Measurements from ENCODE around the gene NUPR1. TPM values are rescaled to one million over a fixed set of nuclear protein-coding genes. Genes with fewer than 3 reads are reported as not detected.

The NUPR1 gene
- total and polyA plus RNA-seq, 2 of the 13 experiments (the other 11 are each of a cell fraction or from before 2014, with no cell fraction given): 18.0 to 25.6 TPM

DNA sequence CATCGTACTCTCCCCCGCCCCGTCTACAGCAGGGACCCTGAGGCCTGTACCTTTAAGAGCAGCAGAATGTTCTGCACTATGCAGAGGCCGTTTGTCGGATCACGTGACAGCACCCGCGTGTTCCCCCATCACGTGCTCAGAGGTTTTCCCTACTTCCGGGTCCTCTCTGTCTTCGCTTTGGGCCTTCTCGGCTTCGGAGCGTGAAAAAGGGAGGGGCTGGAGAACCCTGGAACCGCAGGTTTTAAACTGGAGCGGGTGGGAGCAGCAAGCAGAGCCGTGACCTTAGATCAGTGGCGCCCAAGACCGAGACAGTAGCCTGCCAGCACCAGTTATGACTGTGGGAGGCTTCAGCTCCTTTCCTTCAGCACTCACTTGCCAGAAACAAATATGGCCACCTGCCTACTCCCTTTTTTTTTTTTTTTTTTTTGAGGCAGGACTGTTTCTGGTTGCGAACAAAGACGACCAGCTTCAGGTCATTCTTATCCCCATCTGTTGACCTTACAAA is 46.8 kb downstream of the NUPR1 start, which contains the start of gene CLN3 (continued):
- TF ChIP-seq, protein P1, sequence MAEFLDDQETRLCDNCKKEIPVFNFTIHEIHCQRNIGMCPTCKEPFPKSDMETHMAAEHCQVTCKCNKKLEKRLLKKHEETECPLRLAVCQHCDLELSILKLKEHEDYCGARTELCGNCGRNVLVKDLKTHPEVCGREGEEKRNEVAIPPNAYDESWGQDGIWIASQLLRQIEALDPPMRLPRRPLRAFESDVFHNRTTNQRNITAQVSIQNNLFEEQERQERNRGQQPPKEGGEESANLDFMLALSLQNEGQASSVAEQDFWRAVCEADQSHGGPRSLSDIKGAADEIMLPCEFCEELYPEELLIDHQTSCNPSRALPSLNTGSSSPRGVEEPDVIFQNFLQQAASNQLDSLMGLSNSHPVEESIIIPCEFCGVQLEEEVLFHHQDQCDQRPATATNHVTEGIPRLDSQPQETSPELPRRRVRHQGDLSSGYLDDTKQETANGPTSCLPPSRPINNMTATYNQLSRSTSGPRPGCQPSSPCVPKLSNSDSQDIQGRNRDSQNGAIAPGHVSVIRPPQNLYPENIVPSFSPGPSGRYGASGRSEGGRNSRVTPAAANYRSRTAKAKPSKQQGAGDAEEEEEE (CRISPR knock-in tag; IDR thresholded peaks at IDR 0.05; ENCODE audit: borderline replicate concordance): no peak
- TF ChIP-seq, protein P2, sequence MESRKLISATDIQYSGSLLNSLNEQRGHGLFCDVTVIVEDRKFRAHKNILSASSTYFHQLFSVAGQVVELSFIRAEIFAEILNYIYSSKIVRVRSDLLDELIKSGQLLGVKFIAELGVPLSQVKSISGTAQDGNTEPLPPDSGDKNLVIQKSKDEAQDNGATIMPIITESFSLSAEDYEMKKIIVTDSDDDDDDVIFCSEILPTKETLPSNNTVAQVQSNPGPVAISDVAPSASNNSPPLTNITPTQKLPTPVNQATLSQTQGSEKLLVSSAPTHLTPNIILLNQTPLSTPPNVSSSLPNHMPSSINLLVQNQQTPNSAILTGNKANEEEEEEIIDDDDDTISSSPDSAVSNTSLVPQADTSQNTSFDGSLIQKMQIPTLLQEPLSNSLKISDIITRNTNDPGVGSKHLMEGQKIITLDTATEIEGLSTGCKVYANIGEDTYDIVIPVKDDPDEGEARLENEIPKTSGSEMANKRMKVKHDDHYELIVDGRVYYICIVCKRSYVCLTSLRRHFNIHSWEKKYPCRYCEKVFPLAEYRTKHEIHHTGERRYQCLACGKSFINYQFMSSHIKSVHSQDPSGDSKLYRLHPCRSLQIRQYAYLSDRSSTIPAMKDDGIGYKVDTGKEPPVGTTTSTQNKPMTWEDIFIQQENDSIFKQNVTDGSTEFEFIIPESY (CRISPR knock-in tag; IDR thresholded peaks at IDR 0.05): no peak
- TF ChIP-seq, protein P3, sequence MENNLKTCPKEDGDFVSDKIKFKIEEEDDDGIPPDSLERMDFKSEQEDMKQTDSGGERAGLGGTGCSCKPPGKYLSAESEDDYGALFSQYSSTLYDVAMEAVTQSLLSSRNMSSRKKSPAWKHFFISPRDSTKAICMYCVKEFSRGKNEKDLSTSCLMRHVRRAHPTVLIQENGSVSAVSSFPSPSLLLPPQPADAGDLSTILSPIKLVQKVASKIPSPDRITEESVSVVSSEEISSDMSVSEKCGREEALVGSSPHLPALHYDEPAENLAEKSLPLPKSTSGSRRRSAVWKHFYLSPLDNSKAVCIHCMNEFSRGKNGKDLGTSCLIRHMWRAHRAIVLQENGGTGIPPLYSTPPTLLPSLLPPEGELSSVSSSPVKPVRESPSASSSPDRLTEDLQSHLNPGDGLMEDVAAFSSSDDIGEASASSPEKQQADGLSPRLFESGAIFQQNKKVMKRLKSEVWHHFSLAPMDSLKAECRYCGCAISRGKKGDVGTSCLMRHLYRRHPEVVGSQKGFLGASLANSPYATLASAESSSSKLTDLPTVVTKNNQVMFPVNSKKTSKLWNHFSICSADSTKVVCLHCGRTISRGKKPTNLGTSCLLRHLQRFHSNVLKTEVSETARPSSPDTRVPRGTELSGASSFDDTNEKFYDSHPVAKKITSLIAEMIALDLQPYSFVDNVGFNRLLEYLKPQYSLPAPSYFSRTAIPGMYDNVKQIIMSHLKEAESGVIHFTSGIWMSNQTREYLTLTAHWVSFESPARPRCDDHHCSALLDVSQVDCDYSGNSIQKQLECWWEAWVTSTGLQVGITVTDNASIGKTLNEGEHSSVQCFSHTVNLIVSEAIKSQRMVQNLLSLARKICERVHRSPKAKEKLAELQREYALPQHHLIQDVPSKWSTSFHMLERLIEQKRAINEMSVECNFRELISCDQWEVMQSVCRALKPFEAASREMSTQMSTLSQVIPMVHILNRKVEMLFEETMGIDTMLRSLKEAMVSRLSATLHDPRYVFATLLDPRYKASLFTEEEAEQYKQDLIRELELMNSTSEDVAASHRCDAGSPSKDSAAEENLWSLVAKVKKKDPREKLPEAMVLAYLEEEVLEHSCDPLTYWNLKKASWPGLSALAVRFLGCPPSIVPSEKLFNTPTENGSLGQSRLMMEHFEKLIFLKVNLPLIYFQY (CRISPR knock-in tag; IDR thresholded peaks at IDR 0.05; ENCODE audit: borderline replicate concordance): no peak
- TF ChIP-seq ZKSCAN5 (CRISPR knock-in tag; IDR thresholded peaks at IDR 0.05) (no peak), ZNF547 (CRISPR knock-in tag; IDR thresholded peaks at IDR 0.05) (peak; percentile 43; the same call in 1 of the 2 replicates), ZNF563 (CRISPR knock-in tag; IDR thresholded peaks at IDR 0.05) (no peak; the same call in 1 of the 2 replicates), FOXO1 (CRISPR knock-in tag; IDR thresholded peaks at IDR 0.05) (peak; percentile 21; the same call in 1 of the 2 replicates), ZBTB1 (CRISPR knock-in tag; IDR thresholded peaks at IDR 0.05; ENCODE audit: borderline replicate concordance) (peak; percentile 10; the same call in 1 of the 2 replicates), ZNF292 (CRISPR knock-in tag; IDR thresholded peaks at IDR 0.05; ENCODE audit: borderline replicate concordance, low read depth) (no peak), ZNF879 (CRISPR knock-in tag; IDR thresholded peaks at IDR 0.05) (0 out of 2 replicates have a peak, but pooled peaks have one; percentile 2), NBN (conservative IDR thresholded peaks at IDR 0.05) (no peak), SP5 (CRISPR knock-in tag; IDR thresholded peaks at IDR 0.05; ENCODE audit: borderline replicate concordance, low read depth) (no peak), KLF13 (CRISPR knock-in tag; IDR thresholded peaks at IDR 0.05) (no peak; the same call in 1 of the 2 replicates), SKI (IDR thresholded peaks at IDR 0.05; ENCODE audit: partially characterized antibody) (peak; percentile 24), AKAP8 (CRISPR knock-in tag; IDR thresholded peaks at IDR 0.05) (no peak)
- TF ChIP-seq, protein P4, sequence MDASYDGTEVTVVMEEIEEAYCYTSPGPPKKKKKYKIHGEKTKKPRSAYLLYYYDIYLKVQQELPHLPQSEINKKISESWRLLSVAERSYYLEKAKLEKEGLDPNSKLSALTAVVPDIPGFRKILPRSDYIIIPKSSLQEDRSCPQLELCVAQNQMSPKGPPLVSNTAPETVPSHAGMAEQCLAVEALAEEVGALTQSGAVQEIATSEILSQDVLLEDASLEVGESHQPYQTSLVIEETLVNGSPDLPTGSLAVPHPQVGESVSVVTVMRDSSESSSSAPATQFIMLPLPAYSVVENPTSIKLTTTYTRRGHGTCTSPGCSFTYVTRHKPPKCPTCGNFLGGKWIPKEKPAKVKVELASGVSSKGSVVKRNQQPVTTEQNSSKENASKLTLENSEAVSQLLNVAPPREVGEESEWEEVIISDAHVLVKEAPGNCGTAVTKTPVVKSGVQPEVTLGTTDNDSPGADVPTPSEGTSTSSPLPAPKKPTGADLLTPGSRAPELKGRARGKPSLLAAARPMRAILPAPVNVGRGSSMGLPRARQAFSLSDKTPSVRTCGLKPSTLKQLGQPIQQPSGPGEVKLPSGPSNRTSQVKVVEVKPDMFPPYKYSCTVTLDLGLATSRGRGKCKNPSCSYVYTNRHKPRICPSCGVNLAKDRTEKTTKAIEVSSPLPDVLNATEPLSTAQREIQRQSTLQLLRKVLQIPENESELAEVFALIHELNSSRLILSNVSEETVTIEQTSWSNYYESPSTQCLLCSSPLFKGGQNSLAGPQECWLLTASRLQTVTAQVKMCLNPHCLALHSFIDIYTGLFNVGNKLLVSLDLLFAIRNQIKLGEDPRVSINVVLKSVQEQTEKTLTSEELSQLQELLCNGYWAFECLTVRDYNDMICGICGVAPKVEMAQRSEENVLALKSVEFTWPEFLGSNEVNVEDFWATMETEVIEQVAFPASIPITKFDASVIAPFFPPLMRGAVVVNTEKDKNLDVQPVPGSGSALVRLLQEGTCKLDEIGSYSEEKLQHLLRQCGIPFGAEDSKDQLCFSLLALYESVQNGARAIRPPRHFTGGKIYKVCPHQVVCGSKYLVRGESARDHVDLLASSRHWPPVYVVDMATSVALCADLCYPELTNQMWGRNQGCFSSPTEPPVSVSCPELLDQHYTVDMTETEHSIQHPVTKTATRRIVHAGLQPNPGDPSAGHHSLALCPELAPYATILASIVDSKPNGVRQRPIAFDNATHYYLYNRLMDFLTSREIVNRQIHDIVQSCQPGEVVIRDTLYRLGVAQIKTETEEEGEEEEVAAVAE (CRISPR knock-in tag; IDR thresholded peaks at IDR 0.05; ENCODE audit: borderline replicate concordance): peak; percentile 53; the same call in 1 of the 2 replicates
- TF ChIP-seq, protein P5, sequence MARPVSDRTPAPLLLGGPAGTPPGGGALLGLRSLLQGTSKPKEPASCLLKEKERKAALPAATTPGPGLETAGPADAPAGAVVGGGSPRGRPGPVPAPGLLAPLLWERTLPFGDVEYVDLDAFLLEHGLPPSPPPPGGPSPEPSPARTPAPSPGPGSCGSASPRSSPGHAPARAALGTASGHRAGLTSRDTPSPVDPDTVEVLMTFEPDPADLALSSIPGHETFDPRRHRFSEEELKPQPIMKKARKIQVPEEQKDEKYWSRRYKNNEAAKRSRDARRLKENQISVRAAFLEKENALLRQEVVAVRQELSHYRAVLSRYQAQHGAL (CRISPR knock-in tag; IDR thresholded peaks at IDR 0.05; ENCODE audit: not compliant biosample characterization): no peak
